Panc1 (cell line): ENCODE data around the gene CLIP4. TPM values are rescaled to one million over a fixed set of nuclear protein-coding genes. Genes with fewer than 3 reads are reported as not detected.

Source experiments
- ATAC-seq: fragments of 200-7000 bp; cut with Tn5 transposase; 2 replicates; pipeline ENCODE4 v1.9.1; 2020; ENCODE audit warnings: mild to moderate bottlenecking, moderate library complexity
- BruUV-seq: library from RNA; stranded (reverse); fragments of 400-500 nt; replicated peaks from 2 replicates; lab custom pipeline; 2021; lab: Mats Ljungman, UMichigan
- CTCF ChIA-PET: fragments of 300-600 bp; sonication (Branson Sonifier 250); formaldehyde crosslinking; loops from one replicate; lab custom pipeline; 2022; ENCODE audit warnings: antibody characterized with exemption; lab: Charles Lee
- POLR2A ChIA-PET: fragments of 300-600 bp; sonication (Branson Sonifier 250); formaldehyde crosslinking; loops from one replicate; lab custom pipeline; 2022; ENCODE audit warnings: antibody characterized with exemption; lab: Charles Lee
- DNase-seq: peaks from one replicate; pipeline ENCODE4 v3.0.0-alpha.2; 2010; ENCODE audit warnings: low read depth, low spot score
- H3K27ac ChIP-seq: 2 replicates; pipeline ENCODE4 v1.5.1; 2011; ENCODE audit warnings: mild to moderate bottlenecking, low read length, inconsistent platforms
- H3K27me3 ChIP-seq: fragments of 200-500 bp; sonication (Bioruptor generic); 2 replicates; pipeline ENCODE4 v1.6.0; 2014; ENCODE audit warnings: low read length, inconsistent platforms; ENCODE audit not compliant: control insufficient read depth, insufficient read depth
- H3K36me3 ChIP-seq: fragments of 200-500 bp; sonication (Bioruptor generic); 2 replicates; pipeline ENCODE4 v1.5.1; 2014; ENCODE audit warnings: inconsistent platforms, mild to moderate bottlenecking, low read length, moderate library complexity; ENCODE audit not compliant: control insufficient read depth, insufficient read depth
- H3K4me1 ChIP-seq: 2 replicates; pipeline ENCODE4 v1.5.1; 2011; ENCODE audit warnings: inconsistent platforms, mild to moderate bottlenecking, low read length, moderate library complexity; ENCODE audit not compliant: control insufficient read depth, insufficient read depth
- H3K4me3 ChIP-seq, 2 experiments: 2 replicates each; pipeline ENCODE4 v1.5.1; 2011 to 2012; ENCODE audit warnings: low read depth in 2 of 2, low read length in 2 of 2, mild to moderate bottlenecking in 2 of 2, inconsistent platforms in 1 of 2, moderate library complexity in 1 of 2
- H3K9me3 ChIP-seq: fragments of 200-500 bp; sonication (Bioruptor generic); 2 replicates; pipeline ENCODE4 v1.5.1; 2014; ENCODE audit warnings: low read depth, mild to moderate bottlenecking, inconsistent platforms, low read length, moderate library complexity; ENCODE audit not compliant: control insufficient read depth, insufficient read depth
- POLR2AphosphoS5 ChIP-seq: IDR thresholded peaks from 2 replicates; pipeline ENCODE4 v1.6.1; 2012; ENCODE audit warnings: mild to moderate bottlenecking, low read depth, low read length, moderate library complexity
- SIN3A ChIP-seq: IDR thresholded peaks from 2 replicates; pipeline ENCODE4 v1.6.1; 2012; ENCODE audit warnings: low read depth, mild to moderate bottlenecking, low read length, moderate library complexity, borderline replicate concordance; ENCODE audit not compliant: insufficient read depth
- TCF7L2 ChIP-seq: IDR thresholded peaks from 2 replicates; pipeline ENCODE4 v1.6.1; 2011; ENCODE audit warnings: mild to moderate bottlenecking, low read depth, low read length, inconsistent platforms
- in situ Hi-C: cut with HindIII; loops from 2 replicates; pipeline ENCODE4 v1.10.0; 2016; ENCODE audit warnings: low sequenced_read_pairs, low pct_unique_long_range_greater_than_20kb
- intact Hi-C: fragments of 100-400 bp; cut with micrococcal nuclease; formaldehyde crosslinking; loops from one replicate; pipeline ENCODE4 v1.10.0; 2022; ENCODE audit not compliant: unreplicated experiment
- total RNA-seq: library from RNA; stranded (reverse); gene quantifications from one replicate; pipeline ENCODE4 v1.2.1, GENCODE V29; 2021; ENCODE audit not compliant: unreplicated experiment
- TF ChIP-seq, protein P1 (sequence below): fragments of 450-650 bp; IDR thresholded peaks from 2 replicates; pipeline ENCODE4 v1.5.1; 2017; ENCODE audit warnings: mild to moderate bottlenecking
- TF ChIP-seq, protein P2 (sequence below), 2 experiments: IDR thresholded peaks; 2 replicates each; pipeline ENCODE4 v1.6.1; 2011 to 2012; ENCODE audit warnings: low read depth in 2 of 2, control low read depth in 1 of 2, low read length in 1 of 2, mild to moderate bottlenecking in 1 of 2, moderate library complexity in 1 of 2; ENCODE audit not compliant: insufficient read depth in 1 of 2

Gene CLIP4
- total RNA-seq, 1 experiment from 2014 or later: 43.0 TPM

DNA sequence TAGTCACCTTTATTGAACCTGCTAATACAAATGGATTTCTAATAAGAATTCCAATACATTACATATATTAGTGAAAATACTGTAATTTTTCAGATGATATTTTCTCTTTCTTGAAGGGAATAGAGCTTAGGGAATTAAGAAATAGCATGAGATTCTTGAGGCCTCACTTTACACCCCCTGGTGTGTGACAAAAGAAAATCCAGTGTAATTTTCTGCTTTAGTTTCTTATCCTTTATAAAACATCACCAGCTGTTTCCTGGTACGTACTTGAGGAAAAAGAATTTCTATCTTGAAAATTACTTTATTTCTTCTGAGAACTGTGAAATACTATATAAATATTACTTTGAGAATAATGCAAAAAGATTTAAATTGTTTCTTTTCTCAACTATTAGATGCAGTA, 71.6 kb downstream of the CLIP4 start:
- POLR2A ChIA-PET: no interaction called here
- no peak for DNase-seq
- CTCF ChIA-PET: no interaction called here
- Histone ChIP-seq H3K4me1 (no peaks in the 10 kb centered on the region; the same call in 1 of the 2 replicates), H3K4me3 (no peak overlapping the region), H3K27me3 (no peaks in the 10 kb centered on the region), H3K36me3 (peaks cover 6% of the 10 kb centered on the region), H3K9me3 (no peaks in the 10 kb centered on the region), H3K27ac (no peak overlapping the region)
- intact Hi-C loops (no loop called here), in situ Hi-C loops (no loop called here)
- TF ChIP-seq POLR2AphosphoS5 (no peak), TCF7L2 (no peak)
- BruUV-seq: no TSS peak
- ATAC-seq: no peak

DNA sequence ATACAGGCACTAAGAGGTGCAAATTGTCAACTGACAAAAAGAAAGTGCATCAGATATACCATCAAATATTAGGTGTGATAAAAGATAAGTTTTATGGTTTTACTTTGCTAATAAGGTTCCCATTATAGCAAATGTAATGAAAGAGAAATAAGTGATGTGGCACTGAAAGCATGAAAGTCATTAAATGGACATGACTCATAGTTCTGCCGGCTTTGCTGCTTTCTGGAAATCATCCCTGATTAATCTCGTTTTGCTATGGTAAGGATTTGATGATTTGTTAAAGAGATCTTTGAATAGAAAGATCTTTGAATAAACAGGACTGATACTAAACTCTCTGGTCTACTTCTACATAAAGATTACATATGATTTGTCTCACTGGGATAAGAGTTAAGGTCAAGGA, 72.7 kb downstream of the CLIP4 start:
- DNase-seq: no peak
- intact Hi-C loops: no loop called here
- ATAC-seq: no peak
- Histone ChIP-seq H3K27me3 (no peaks in the 10 kb centered on the region), H3K4me1 (no peaks in the 10 kb centered on the region; the same call in 1 of the 2 replicates), H3K4me3 (no peak overlapping the region), H3K9me3 (no peaks in the 10 kb centered on the region), H3K36me3 (peaks cover 2% of the 10 kb centered on the region), H3K27ac (no peak overlapping the region)
- in situ Hi-C loops: no loop called here
- ChIA-PET POLR2A (no interaction called here), CTCF (no interaction called here)
- no peak for TF ChIP-seq SIN3A
- TF ChIP-seq, protein P1, sequence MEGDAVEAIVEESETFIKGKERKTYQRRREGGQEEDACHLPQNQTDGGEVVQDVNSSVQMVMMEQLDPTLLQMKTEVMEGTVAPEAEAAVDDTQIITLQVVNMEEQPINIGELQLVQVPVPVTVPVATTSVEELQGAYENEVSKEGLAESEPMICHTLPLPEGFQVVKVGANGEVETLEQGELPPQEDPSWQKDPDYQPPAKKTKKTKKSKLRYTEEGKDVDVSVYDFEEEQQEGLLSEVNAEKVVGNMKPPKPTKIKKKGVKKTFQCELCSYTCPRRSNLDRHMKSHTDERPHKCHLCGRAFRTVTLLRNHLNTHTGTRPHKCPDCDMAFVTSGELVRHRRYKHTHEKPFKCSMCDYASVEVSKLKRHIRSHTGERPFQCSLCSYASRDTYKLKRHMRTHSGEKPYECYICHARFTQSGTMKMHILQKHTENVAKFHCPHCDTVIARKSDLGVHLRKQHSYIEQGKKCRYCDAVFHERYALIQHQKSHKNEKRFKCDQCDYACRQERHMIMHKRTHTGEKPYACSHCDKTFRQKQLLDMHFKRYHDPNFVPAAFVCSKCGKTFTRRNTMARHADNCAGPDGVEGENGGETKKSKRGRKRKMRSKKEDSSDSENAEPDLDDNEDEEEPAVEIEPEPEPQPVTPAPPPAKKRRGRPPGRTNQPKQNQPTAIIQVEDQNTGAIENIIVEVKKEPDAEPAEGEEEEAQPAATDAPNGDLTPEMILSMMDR: no peak
- no peak for TF ChIP-seq TCF7L2
- TF ChIP-seq, protein P2, sequence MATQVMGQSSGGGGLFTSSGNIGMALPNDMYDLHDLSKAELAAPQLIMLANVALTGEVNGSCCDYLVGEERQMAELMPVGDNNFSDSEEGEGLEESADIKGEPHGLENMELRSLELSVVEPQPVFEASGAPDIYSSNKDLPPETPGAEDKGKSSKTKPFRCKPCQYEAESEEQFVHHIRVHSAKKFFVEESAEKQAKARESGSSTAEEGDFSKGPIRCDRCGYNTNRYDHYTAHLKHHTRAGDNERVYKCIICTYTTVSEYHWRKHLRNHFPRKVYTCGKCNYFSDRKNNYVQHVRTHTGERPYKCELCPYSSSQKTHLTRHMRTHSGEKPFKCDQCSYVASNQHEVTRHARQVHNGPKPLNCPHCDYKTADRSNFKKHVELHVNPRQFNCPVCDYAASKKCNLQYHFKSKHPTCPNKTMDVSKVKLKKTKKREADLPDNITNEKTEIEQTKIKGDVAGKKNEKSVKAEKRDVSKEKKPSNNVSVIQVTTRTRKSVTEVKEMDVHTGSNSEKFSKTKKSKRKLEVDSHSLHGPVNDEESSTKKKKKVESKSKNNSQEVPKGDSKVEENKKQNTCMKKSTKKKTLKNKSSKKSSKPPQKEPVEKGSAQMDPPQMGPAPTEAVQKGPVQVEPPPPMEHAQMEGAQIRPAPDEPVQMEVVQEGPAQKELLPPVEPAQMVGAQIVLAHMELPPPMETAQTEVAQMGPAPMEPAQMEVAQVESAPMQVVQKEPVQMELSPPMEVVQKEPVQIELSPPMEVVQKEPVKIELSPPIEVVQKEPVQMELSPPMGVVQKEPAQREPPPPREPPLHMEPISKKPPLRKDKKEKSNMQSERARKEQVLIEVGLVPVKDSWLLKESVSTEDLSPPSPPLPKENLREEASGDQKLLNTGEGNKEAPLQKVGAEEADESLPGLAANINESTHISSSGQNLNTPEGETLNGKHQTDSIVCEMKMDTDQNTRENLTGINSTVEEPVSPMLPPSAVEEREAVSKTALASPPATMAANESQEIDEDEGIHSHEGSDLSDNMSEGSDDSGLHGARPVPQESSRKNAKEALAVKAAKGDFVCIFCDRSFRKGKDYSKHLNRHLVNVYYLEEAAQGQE (IDR thresholded peaks at IDR 0.05; ENCODE audit: insufficient read depth in 1 of 2, low read depth in 2 of 2, low read length in 1 of 2): no peak
- TF ChIP-seq POLR2AphosphoS5: no peak
- no TSS peak for BruUV-seq

DNA sequence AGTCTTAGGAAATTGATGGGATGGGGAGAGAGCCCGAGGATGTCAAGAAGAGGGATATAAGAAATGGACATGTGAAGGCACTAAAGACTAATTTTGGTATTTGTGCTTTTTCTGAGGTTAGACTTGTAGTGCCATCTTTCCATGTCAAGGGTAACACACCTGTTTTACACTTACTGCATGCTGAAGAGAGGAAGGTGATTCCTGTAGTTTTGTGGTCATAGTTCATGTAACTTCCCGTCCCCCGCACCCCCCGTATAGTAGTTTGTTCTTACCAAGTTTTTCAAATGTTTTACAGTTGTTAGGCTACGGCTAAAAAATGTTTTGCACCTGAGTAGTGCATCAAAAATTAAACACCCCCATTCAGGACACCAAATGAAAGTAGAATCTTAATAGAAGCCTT, 73.8 kb downstream of the CLIP4 start:
- in situ Hi-C loops: no loop called here
- Histone ChIP-seq H3K27ac (no peak overlapping the region), H3K4me1 (no peaks in the 10 kb centered on the region; the same call in 1 of the 2 replicates), H3K9me3 (no peaks in the 10 kb centered on the region), H3K27me3 (no peaks in the 10 kb centered on the region), H3K4me3 (no peak overlapping the region), H3K36me3 (no peaks in the 10 kb centered on the region; the same call in 1 of the 2 replicates)
- intact Hi-C loops: no loop called here
- ATAC-seq: no peak
- no TSS peak for BruUV-seq
- ChIA-PET CTCF (no interaction called here), POLR2A (no interaction called here)
- TF ChIP-seq SIN3A (no peak), TCF7L2 (no peak), POLR2AphosphoS5 (no peak)
- TF ChIP-seq, protein P2 (IDR thresholded peaks at IDR 0.05; ENCODE audit: insufficient read depth in 1 of 2, low read depth in 2 of 2, low read length in 1 of 2): no peak
- TF ChIP-seq, protein P1: no peak
- no peak for DNase-seq
